H9 (cell line): ENCODE results near the gene OR5AL1. TPM values are rescaled to one million over a fixed set of nuclear protein-coding genes. Genes with fewer than 3 reads are reported as not detected.

Source experiments
- DNase-seq: peaks from one replicate; pipeline ENCODE4 v3.0.0-alpha.2; 2017
- H2AFZ ChIP-seq: one replicate; pipeline ENCODE4 v1.6.1; 2013; ENCODE audit warnings: mild to moderate bottlenecking, low read length, control low read depth, moderate library complexity
- H2AK5ac ChIP-seq: 2 replicates; pipeline ENCODE4 v1.6.1; 2013; ENCODE audit warnings: low read length, control low read depth, mixed read lengths; ENCODE audit not compliant: insufficient read length
- H2BK120ac ChIP-seq: one replicate; pipeline ENCODE4 v1.6.1; 2013; ENCODE audit warnings: low read depth, mild to moderate bottlenecking, low read length, control low read depth, inconsistent platforms; ENCODE audit not compliant: poor library complexity, severe bottlenecking
- H2BK12ac ChIP-seq: 2 replicates; pipeline ENCODE4 v1.6.1; 2013; ENCODE audit warnings: low read length, control low read depth, mixed read lengths, low read depth; ENCODE audit not compliant: insufficient read length
- H2BK15ac ChIP-seq: 2 replicates; pipeline ENCODE4 v1.6.1; 2013; ENCODE audit warnings: low read depth, low read length, control low read depth
- H2BK20ac ChIP-seq: one replicate; pipeline ENCODE4 v1.6.1; 2013; ENCODE audit warnings: low read depth, mild to moderate bottlenecking, low read length, control low read depth, inconsistent platforms; ENCODE audit not compliant: poor library complexity, severe bottlenecking
- H2BK5ac ChIP-seq: 2 replicates; pipeline ENCODE4 v1.6.1; 2013; ENCODE audit warnings: low read length, control low read depth, mixed read lengths; ENCODE audit not compliant: insufficient read length
- H3K14ac ChIP-seq: 2 replicates; pipeline ENCODE4 v1.6.1; 2013; ENCODE audit warnings: low read length, control low read depth; ENCODE audit not compliant: insufficient read depth
- H3K18ac ChIP-seq: 2 replicates; pipeline ENCODE4 v1.6.1; 2013; ENCODE audit warnings: low read depth, mild to moderate bottlenecking, mixed read lengths, low read length, control low read depth; ENCODE audit not compliant: insufficient read length
- H3K23ac ChIP-seq: 2 replicates; pipeline ENCODE4 v1.6.1; 2013; ENCODE audit warnings: low read length, control low read depth, mixed read lengths, low read depth; ENCODE audit not compliant: insufficient read length
- H3K23me2 ChIP-seq: 2 replicates; pipeline ENCODE4 v1.6.1; 2013; ENCODE audit warnings: low read depth, mild to moderate bottlenecking, mixed read lengths, low read length, control low read depth; ENCODE audit not compliant: insufficient read length, poor library complexity, severe bottlenecking
- H3K27ac ChIP-seq: 2 replicates; pipeline ENCODE4 v1.5.1; 2013; ENCODE audit warnings: low read length, control low read depth, mixed read lengths, low read depth; ENCODE audit not compliant: insufficient read length
- H3K27me3 ChIP-seq: 2 replicates; pipeline ENCODE4 v1.6.1; 2013; ENCODE audit warnings: low read length, control low read depth, inconsistent platforms; ENCODE audit not compliant: insufficient read depth
- H3K4ac ChIP-seq: 2 replicates; pipeline ENCODE4 v1.6.1; 2013; ENCODE audit warnings: low read depth, mild to moderate bottlenecking, control low read depth, inconsistent platforms, low read length, moderate library complexity
- H3K4me1 ChIP-seq: 2 replicates; pipeline ENCODE4 v1.6.1; 2013; ENCODE audit warnings: low read length, control low read depth, inconsistent platforms; ENCODE audit not compliant: insufficient read depth
- H3K4me2 ChIP-seq: 2 replicates; pipeline ENCODE4 v1.6.1; 2013; ENCODE audit warnings: low read length, control low read depth, mixed read lengths; ENCODE audit not compliant: insufficient read length, insufficient read depth
- H3K56ac ChIP-seq: 2 replicates; pipeline ENCODE4 v1.6.1; 2013; ENCODE audit warnings: low read depth, mild to moderate bottlenecking, mixed read lengths, low read length, control low read depth; ENCODE audit not compliant: insufficient read length
- H3K79me1 ChIP-seq: 2 replicates; pipeline ENCODE4 v1.6.1; 2013; ENCODE audit warnings: low read depth, mild to moderate bottlenecking, moderate library complexity, low read length, control low read depth, inconsistent platforms; ENCODE audit not compliant: insufficient read depth, poor library complexity, severe bottlenecking
- H3K79me2 ChIP-seq: 2 replicates; pipeline ENCODE4 v1.6.1; 2013; ENCODE audit warnings: low read length, control low read depth, inconsistent platforms; ENCODE audit not compliant: insufficient read depth
- H3K9ac ChIP-seq: 2 replicates; pipeline ENCODE4 v1.6.1; 2013; ENCODE audit warnings: low read length, control low read depth, mixed read lengths; ENCODE audit not compliant: insufficient read length; ENCODE audit errors: extremely low read depth
- H3K9me3 ChIP-seq: one replicate; pipeline ENCODE4 v1.6.1; 2013; ENCODE audit warnings: low read depth, low read length, inconsistent platforms; ENCODE audit not compliant: control insufficient read depth
- H3T11ph ChIP-seq: one replicate; pipeline ENCODE4 v1.6.1; 2013; ENCODE audit warnings: mild to moderate bottlenecking, low read length, control low read depth, inconsistent platforms
- H4K20me1 ChIP-seq: one replicate; pipeline ENCODE4 v1.6.1; 2013; ENCODE audit not compliant: control insufficient read depth, insufficient read length, insufficient read depth
- H4K5ac ChIP-seq: 2 replicates; pipeline ENCODE4 v1.6.1; 2013; ENCODE audit warnings: low read depth, mild to moderate bottlenecking, mixed read lengths, low read length, control low read depth; ENCODE audit not compliant: insufficient read length
- H4K8ac ChIP-seq: replicated peaks from 2 replicates; pipeline ENCODE4 v1.6.1; 2013; ENCODE audit warnings: low read length, control low read depth, mixed read lengths, low read depth; ENCODE audit not compliant: insufficient read length
- H4K91ac ChIP-seq: 2 replicates; pipeline ENCODE4 v1.6.1; 2013; ENCODE audit warnings: low read depth, mild to moderate bottlenecking, moderate library complexity, mixed read lengths, low read length, control low read depth; ENCODE audit not compliant: insufficient read length
- H3K27ac Mint-ChIP-seq, 3 experiments: 2 replicates in 2 of 3; 3 replicates in 1 of 3; pipeline ENCODE4 v1.8.0; 2020 to 2021; ENCODE audit warnings: mixed read lengths in 3 of 3, mild to moderate bottlenecking in 1 of 3, moderate library complexity in 1 of 3
- H3K27me3 Mint-ChIP-seq: 2 replicates; pipeline ENCODE4 v1.8.0; 2021; ENCODE audit warnings: low read depth, mild to moderate bottlenecking, moderate library complexity, mixed read lengths
- H3K36me3 Mint-ChIP-seq, 3 experiments: 2 replicates in 2 of 3; 3 replicates in 1 of 3; pipeline ENCODE4 v1.8.0; 2020 to 2021; ENCODE audit warnings: low read depth in 3 of 3, mixed read lengths in 3 of 3; ENCODE audit not compliant: insufficient read depth in 1 of 3
- H3K4me1 Mint-ChIP-seq, 2 experiments: 2 replicates each; pipeline ENCODE4 v1.8.0; 2020; ENCODE audit warnings: mixed read lengths in 2 of 2
- H3K4me3 Mint-ChIP-seq, 2 experiments: 2 replicates in 1 of 2; 3 replicates in 1 of 2; pipeline ENCODE4 v1.8.0; 2020 to 2021; ENCODE audit warnings: mild to moderate bottlenecking in 2 of 2, mixed read lengths in 2 of 2, moderate library complexity in 1 of 2
- H3K9me3 Mint-ChIP-seq, 2 experiments: 2 replicates in 1 of 2; 3 replicates in 1 of 2; pipeline ENCODE4 v1.8.0; 2020; ENCODE audit warnings: mild to moderate bottlenecking in 2 of 2, mixed read lengths in 2 of 2, moderate library complexity in 1 of 2
- CTCF ChIP-seq: fragments of 200-600 bp; sonication (generic); conservative IDR thresholded peaks from 3 replicates; pipeline ENCODE4 v1.8.0; 2021; ENCODE audit warnings: antibody characterized with exemption, mild to moderate bottlenecking
- WGBS: extraction: QIAGEN DNeasy Blood & Tissue Kit; methylation state at CpG from one replicate; pipeline ENCODE4 v1.1.7; 2013; ENCODE audit warnings: missing lambda C conversion rate, low lambda C conversion rate, mixed read lengths; ENCODE audit not compliant: insufficient read length; ENCODE audit errors: extremely low coverage; 5-methylcytosine and 5-hydroxymethylcytosine counted together
- long read RNA-seq: library from polyadenylated mRNA; unstranded; transcript quantifications from one replicate; pipeline ENCODE4 v2.0.0, GENCODE V29; 2020
- total RNA-seq: library from RNA; stranded (reverse); gene quantifications from 2 replicates; pipeline ENCODE4 v1.2.1, GENCODE V29; 2021

Gene OR5AL1
- not detected in 2 replicates for total RNA-seq
- long read RNA-seq = 0 reads

- H3K4ac ChIP-seq = no peak within 1 kb of the TSS
- no peak within 1 kb of the TSS for H3T11ph ChIP-seq
- no peaks in the 10 kb centered on the region; a peak in 1 of 7 replicates for H3K36me3 Mint-ChIP-seq
- no peak within 1 kb of the TSS for H2BK12ac ChIP-seq
- no peak for DNase-seq
- H2BK120ac ChIP-seq = no peak within 1 kb of the TSS
- no peaks in the 10 kb centered on the region for H3K79me1 ChIP-seq
- H3K27me3 Mint-ChIP-seq = no peaks in the 10 kb centered on the region
- no peak within 1 kb of the TSS for H4K5ac ChIP-seq
- no peak within 1 kb of the TSS for H4K91ac ChIP-seq
- H4K8ac ChIP-seq = no peak within 1 kb of the TSS
- H3K9me3 ChIP-seq = peaks cover 2% of the 10 kb centered on the region
- H3K27ac ChIP-seq = no peak within 1 kb of the TSS
- H3K27me3 ChIP-seq = no peaks in the 10 kb centered on the region
- H3K4me3 Mint-ChIP-seq = no peak within 1 kb of the TSS
- H3K4me1 ChIP-seq = no peaks in the 10 kb centered on the region
- no peaks in the 10 kb centered on the region for H3K79me2 ChIP-seq
- no peaks in the 10 kb centered on the region for H3K4me1 Mint-ChIP-seq
- no peaks in the 10 kb centered on the region for H4K20me1 ChIP-seq
- H3K9me3 Mint-ChIP-seq = peaks cover 0 to 23% of the 10 kb centered on the region in 2 experiments; a peak in 4 of 5 replicates
- H3K9ac ChIP-seq = no peak within 1 kb of the TSS
- no peak within 1 kb of the TSS for H3K18ac ChIP-seq
- WGBS = no CpG with 5 or more reads among the region's 1 CpG
- no peak within 1 kb of the TSS for H3K27ac Mint-ChIP-seq
- H3K23me2 ChIP-seq = no peaks in the 10 kb centered on the region
- no peak within 1 kb of the TSS for H3K23ac ChIP-seq
- no peak within 1 kb of the TSS for H3K14ac ChIP-seq
- no peak within 1 kb of the TSS for H2AFZ ChIP-seq
- no peak within 1 kb of the TSS for H3K4me2 ChIP-seq
- TF ChIP-seq CTCF = no peak
- no peak within 1 kb of the TSS for H2BK5ac ChIP-seq
- H2BK20ac ChIP-seq = no peak within 1 kb of the TSS
- no peak within 1 kb of the TSS for H3K56ac ChIP-seq
- H2AK5ac ChIP-seq = no peak within 1 kb of the TSS
- H2BK15ac ChIP-seq = no peak within 1 kb of the TSS
Observed at GRCh38 chr11:56412396-56412795, at the start of gene OR5AL1. OR5AL1 (plus strand) TSS chr11:56412696.
